ENCODE results near the gene ORC6.

The ORC6 gene

DNA sequence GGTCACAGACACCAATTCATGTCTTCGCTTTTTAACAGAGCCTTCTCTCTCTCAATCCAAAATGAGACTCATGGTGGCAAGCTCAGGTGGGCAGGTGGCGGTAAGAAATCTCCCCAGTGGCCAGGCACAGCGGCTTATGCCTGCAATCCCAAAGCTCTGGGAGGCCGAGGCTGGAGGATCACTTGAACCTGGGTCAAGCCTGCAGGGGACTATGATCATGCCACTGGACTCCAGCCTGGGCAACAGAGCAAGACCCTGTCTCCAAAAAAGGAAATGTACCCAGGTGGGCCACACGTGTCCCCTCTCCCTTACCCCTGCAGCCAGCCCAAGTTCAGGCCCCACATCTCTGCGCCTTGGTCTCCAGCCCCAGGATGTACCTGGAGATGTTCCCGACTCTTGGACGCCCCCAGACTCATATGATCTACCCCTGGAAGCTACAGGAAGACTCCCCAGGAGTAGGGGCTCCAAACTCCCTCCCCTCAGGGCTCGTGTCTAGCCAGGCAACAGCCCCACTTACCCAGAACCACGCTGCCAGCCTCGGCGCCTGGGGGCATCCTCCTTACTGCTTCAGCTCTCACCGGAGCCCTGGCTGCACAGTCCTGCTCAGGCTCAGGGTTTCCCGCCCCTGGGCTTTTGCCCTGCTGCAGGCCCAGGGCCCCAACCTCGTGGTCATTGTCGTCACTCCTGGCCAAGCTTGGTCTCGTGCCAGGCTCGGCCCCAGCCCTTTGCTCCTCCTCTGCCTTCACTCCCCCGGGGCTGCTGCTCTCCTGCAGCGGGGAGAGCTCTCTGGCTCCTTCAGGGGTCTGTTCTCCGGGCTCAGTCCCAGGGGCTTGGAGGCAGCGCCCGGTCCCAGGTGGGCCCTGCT is 42.5 kb downstream of the ORC6 start:
- no peak for DNase-seq (ENCODE audit: low spot score)

DNA sequence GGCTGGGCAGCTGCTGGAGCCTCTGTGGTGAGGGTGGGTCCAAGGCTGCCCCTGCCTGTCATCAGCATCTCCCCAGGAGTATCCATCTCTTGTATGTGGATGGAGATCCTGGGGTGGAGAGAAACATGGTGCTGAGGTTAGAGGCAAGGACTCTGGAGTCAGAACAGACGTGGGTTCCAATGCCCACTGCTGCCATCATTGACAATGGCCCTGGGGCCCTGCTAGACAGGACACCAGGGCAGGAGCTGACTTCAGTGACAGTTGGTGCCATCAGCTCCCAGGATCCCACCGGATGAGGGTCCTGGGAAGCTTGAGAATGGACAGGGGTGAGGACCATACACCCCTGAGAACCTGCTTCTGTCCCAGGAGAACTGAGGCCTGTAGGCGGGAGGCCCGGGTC is 43.1 kb downstream of the ORC6 start:
- no peak for DNase-seq (ENCODE audit: low spot score)

DNA sequence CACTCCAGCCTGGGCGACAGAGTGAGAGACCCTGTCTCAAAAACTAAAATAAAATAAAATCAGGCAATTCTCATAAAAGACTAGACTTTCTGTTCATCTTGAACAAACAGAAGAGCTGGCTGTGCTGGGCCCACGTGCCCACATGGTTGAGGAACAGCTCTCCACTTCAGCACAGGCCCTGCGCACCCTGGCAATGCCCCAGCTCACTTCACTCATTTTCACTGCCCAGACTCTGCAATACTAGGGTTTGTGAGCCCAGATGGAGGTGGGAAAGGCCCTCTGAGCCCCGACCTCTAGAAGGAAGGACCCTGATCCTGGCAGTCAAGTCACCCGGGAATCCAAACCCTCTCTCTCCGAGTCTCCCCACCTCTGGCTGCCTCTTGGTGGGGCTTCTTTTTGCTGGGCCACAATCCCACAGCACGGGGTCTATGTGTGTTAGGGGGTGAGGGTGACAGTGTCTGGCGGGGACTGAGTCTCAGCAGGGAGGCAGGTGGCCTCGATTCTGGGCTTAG is 43.9 kb downstream of the ORC6 start:
- no peak for DNase-seq (ENCODE audit: low spot score)

DNA sequence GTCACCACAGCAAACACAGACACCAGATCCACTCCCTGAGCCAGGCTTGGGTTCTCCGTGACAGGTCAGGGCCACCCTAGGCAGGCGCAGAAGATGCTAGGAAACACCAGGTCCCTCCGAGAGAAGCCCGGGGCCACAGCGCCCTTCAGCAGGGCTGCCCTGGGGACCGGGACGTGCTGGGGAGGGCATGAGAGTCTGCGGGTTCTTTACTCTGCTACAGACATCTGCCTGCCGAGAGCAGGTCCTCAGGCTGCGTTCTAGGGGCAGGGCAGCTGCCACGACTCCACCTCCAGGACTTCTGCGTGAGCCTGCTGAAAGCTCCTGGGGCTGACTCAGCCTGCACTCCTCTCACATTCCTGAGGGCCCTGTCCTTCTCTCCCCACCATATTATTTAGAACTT is 47.2 kb downstream of the ORC6 start:
- DNase-seq (ENCODE audit: low spot score) = no peak

DNA sequence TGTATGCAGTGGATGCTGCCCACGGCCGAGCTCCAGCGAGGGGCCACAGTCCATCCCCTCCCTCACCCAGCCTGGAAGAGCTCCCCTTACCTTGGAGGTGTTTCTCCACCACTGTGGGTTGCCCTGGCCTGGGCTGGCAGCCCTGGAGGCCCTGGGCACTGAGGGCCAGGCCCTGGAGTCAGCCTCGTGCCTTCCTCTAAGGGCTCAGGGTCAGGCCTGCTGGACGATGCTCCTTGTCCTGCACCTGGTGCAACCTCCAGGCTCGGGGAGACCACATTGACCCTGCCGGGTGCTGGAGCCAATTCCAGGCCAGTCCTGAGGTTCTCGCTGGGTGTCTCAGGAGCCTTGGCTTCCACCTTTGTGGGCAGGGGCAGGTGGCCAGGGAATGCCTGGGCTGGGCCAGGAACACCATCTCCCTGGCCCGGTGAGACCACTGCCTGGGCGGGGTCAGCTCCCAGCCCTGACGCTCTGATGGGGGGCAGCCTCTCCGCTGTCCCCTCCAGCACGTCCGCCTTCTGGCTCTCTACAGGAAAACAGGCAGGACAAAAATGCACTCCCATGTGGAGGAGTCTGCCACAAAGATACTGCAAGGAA is 48.3 kb downstream of the ORC6 start:
- DNase-seq (ENCODE audit: low spot score) = no peak

GRCh38 chr16:46739934-46740333 is 50.5 kb downstream of the ORC6 start:
- DNase-seq (ENCODE audit: low spot score) = no peak

GRCh38 chr16:46743232-46743719 is 53.8 kb downstream of the ORC6 start:
- DNase-seq (ENCODE audit: low spot score) = peak; percentile 65

- no peak for DNase-seq (ENCODE audit: low spot score)
Observed at GRCh38 chr16:46745617-46746016, 56.2 kb downstream of the ORC6 start.

DNA sequence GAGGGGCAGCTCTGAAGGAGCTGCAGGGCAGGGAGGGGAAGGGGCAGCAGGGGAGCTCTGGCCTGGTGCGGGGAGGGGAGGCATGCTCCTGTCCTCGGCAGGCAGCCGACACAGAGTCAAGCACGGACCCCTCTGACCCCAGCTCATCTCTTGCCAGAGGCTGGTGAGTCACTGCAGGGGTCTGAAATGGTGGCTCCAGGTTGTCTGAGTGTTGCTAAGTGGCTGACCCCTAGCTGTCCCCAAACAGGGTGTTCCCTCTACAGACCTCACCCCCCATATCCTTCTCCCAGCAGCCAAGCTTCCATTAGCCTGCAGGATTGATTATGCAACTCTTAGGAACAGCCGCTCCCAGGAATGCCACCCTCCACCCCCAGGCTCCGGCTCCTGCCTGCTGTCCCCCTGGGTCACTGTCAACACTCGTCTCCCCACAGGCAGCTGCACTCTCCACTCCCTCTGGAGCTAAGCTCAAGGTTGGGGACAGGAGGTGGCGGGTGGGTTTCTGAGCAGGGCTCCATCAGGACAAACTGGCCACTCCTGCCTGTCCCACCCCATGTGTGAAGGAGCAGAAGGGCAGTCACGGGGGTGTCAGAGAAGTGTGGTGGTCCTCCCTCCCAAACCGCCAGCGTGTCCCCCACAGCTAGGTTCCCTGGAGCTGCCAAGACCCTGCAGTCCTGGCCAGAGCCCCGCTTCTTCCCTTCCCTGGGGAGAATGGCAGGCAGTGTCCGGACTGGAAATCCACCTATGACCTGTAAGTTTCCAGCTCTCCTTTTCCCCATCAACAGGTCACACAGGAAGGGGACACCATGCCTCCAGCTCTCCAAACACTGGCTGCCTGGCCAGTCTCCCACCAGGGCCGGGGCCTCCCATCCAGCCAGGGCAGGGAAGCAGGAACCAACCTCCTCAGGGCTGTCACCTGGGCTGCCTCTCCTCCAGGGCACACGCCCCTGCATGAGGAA is 57.6 kb downstream of the ORC6 start:
- DNase-seq (ENCODE audit: low spot score) = no peak

Measured in germinal center (tissue), 1 donor.